Measurements from ENCODE around the gene FADS6. TPM values are rescaled to one million over a fixed set of nuclear protein-coding genes. Genes with fewer than 3 reads are reported as not detected.

The FADS6 gene
- total RNA-seq, 1 donor from 2014 or later = 0.19 TPM

- no peak for DNase-seq (ENCODE audit: missing footprints)
- intact Hi-C loops (cut with DNase I) = no loop called here
- ATAC-seq = no peak
Observed at GRCh38 chr17:74900208-74900607, 6.8 kb upstream of the FADS6 start.

DNA sequence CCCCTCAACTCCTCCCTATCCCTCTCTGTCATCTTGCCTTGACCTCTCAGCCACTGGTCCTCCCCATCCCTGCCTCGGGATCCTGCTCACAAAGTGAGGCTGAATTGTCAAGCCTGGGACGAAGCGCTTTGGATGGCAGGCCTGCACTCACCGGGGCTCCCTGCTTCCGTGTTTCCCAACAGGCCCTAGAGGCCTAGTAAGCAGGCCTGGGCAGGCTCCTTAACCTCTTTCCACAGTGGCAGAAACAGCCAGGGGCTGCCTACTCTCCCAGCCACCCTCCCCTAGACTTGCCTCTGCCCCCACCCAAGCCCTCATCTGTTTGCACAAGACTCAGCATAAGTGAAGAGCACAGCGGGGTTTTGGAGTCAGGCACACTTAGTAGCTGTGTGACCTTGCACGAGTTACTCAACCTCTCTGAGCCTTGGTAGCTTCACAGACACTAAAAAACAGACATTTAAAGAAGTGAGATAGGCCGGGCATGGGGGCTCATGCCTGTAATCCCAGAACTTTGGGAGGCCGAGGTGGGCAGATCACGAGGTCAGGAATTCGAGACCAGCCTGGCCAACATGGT, 5.0 kb upstream of the FADS6 start:
- ATAC-seq = no peak
- DNase-seq (ENCODE audit: missing footprints) = no peak
- intact Hi-C loops (cut with DNase I) = no loop called here

GRCh38 chr17:74893936-74894671, 671 bp upstream of the FADS6 start:
- DNase-seq (ENCODE audit: missing footprints) = no peak
- no peak for ATAC-seq
- intact Hi-C loops (cut with DNase I) = no loop called here

GRCh38 chr17:74892013-74892841, 1.2 kb downstream of the FADS6 start:
- DNase-seq (ENCODE audit: missing footprints) (no peak), ATAC-seq (no peak)
- intact Hi-C loops (cut with DNase I) = no loop called here

GRCh38 chr17:74890554-74890953, 2.9 kb downstream of the FADS6 start:
- intact Hi-C loops (cut with DNase I) = no loop called here
- no peak for ATAC-seq
- no peak for DNase-seq (ENCODE audit: missing footprints)

DNA sequence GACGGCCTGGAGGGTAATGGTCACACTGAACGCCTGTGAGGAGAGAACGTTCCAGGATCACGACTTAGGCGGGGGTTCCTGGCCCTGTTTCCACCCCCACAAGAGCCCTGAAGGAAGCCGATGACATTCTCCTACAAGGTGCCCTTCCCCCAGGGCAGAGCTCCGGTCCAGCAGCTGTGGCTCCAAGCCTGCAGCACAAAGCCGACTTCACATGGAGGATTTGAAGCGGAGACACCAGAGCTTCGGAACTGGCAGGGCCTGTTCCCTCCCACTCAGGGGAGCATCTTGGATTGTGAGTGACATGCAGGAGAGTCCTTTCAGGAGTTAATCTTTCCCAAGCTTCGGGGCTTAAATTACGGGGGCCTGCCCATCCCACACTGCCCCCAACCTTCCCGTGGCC, 5.0 kb downstream of the FADS6 start:
- intact Hi-C loops (cut with DNase I) = no loop called here

DNA sequence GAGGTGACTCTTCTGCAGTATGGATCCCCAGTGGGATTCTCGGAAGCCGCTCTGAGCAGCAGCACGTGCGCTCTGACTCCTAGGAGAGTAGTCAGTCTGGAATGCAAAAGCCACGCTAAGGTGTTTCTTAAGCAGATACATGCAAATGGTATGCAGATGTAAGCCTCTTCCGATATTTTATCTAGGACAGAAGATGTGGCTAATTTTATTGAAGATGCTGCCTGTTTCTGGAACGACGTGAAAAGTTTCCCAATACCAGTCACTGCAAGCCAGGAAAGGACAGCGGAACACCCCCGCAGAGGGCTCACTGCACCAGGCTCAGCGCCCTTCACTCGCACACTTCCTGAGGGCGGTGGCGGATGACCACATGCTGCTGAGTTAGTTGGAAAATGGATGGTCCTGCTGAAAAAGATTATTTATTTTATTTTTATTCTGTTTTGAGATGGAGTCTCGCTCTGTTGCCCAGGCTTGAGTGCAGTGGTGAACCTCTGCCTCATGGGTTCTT, 10.1 kb downstream of the FADS6 start:
- intact Hi-C loops (cut with DNase I) = no loop called here
- DNase-seq (ENCODE audit: missing footprints) = no peak
- no peak for ATAC-seq

More for the DNA sequence above, 5.0 kb downstream of the FADS6 start:
- ATAC-seq (no peak), DNase-seq (ENCODE audit: missing footprints) (no peak)

DNA sequence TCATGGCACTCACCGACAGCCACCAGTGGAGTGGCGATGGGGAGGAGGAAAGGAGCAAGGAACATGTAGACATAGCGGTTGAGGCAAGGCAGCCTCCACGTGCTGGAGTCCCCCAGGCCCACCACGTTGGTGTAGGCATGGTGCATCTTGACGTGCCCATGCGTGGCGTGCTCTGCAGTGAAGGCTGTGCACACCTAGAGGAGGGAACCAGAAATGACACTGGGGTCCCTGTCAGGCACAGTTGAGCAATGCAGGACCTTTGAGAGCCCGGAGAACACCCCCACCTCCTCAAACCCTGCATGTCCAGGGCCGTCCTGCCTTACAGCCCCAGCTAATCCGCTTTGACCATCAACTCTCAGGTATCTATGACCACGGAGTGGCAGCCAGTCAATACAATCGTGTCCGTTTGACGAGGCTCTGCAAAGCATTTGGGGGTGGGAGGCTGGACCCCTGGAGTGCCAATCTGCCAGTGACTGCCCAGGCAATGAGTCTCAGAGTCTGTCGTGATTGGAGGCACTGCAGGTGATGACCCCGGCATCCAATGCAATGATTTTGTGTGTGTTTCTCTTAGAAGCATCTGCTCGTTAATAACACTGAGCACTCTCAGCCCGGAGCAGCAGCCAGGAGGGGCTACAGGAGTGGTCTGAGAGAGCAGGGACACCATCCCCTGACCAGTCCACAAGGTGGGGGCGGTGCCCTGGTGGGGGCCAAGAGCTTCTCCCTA, 10.8 kb downstream of the FADS6 start:
- no peak for DNase-seq (ENCODE audit: missing footprints)
- intact Hi-C loops (cut with DNase I) = no loop called here

DNA sequence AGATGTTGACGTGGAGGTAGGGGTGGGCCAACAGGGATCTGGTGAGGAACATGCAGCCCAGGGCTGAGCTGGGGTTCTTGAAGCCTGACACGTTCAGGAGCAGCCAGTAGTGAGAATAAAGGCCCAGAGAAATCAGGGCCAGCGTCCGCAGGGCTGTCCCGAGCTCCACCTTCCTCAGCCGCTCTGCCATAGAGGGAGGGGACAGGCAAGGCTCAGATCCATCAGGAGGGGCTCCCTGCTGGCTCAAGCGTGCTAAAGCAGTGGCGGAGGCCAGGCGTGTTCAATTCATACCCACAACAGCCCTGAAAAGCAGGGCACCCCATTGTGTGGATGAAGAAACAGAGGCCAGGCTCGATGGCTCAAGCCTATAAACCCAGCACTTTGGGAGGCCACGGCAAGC, 12.4 kb downstream of the FADS6 start:
- ATAC-seq = no peak
- DNase-seq (ENCODE audit: missing footprints) = peak; percentile 52
- intact Hi-C loops (cut with DNase I) = no loop called here

More for the DNA sequence above, 10.8 kb downstream of the FADS6 start:
- no peak for ATAC-seq

- intact Hi-C loops (cut with DNase I) = no loop called here
- DNase-seq (ENCODE audit: missing footprints) (no peak), ATAC-seq (no peak)
Observed at GRCh38 chr17:74879308-74879707, 14.1 kb downstream of the FADS6 start.

DNA sequence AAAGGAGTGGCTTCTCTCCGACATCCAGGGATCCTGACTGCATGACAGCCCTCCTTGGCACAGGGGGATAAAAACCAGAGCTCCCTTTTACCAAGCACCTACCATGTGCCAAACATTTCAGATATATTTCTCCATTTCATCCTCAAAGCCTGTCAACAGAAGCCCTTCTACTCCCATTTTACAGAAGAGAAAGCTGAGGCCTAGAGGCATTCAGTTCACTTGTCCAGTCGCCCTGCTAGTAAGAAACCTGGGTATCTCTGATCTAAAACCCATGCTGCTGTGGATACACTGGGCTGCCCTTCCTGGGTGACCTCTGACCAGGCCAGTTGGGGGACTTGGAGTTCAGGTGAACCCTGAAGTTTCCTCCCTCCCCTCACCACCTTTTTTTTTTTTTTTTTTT, 14.8 kb downstream of the FADS6 start:
- ATAC-seq = no peak
- no peak for DNase-seq (ENCODE audit: missing footprints)
- intact Hi-C loops (cut with DNase I) = no loop called here

- DNase-seq (ENCODE audit: missing footprints) (no peak), ATAC-seq (no peak)
- intact Hi-C loops (cut with DNase I) = no loop called here
Observed at GRCh38 chr17:74877592-74878548, 15.6 kb downstream of the FADS6 start.

- ATAC-seq (no peak), DNase-seq (ENCODE audit: missing footprints) (no peak)
- intact Hi-C loops (cut with DNase I) = no loop called here
Observed at GRCh38 chr17:74875977-74876593, 17.3 kb downstream of the FADS6 start.

- DNase-seq (ENCODE audit: missing footprints) (no peak), ATAC-seq (no peak)
- intact Hi-C loops (cut with DNase I) = no loop called here
Observed at GRCh38 chr17:74875155-74875976, 18.1 kb downstream of the FADS6 start.

DNA sequence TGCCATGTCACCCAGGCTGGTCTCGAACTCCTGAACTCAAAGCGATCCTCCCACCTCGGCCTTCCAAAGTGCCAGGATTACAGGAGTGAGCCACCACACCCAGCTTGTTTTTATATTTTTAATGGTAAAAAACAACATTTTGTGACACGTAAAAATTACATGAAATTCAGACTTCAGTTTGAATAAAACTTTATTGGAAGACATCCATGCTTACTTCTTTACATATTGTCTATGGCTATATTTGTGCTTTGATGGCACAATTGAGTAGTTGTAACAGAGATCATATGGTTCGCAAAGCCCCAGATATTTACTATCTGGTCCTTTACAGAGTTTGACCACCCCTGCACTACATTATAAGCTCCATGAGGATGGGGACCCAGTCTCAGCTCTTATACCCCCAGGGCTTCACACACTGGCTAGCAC, 18.8 kb downstream of the FADS6 start:
- ATAC-seq (no peak), DNase-seq (ENCODE audit: missing footprints) (no peak)
- intact Hi-C loops (cut with DNase I) = loop anchor here (5.0 kb wide), 1 partner anchor 97 kb away; the partner anchor contains the start of gene NAT9

GRCh38 chr17:74873874-74874614, 19.4 kb downstream of the FADS6 start:
- intact Hi-C loops (cut with DNase I) = loop anchor here (5.0 kb wide), 1 partner anchor 97 kb away; the partner anchor contains the start of gene NAT9
- no peak for ATAC-seq
- no peak for DNase-seq (ENCODE audit: missing footprints)

All from Right ventricle myocardium inferior (tissue), 1 donor.